Activated T-helper 17 cell treated with anti-CD3 and anti-CD28 coated beads, Interleukin-2, amount 50 U/mL, for 72 hours (primary cell): ENCODE measurements around the gene PSMD6. TPM values are rescaled to one million over a fixed set of nuclear protein-coding genes. Genes with fewer than 3 reads are reported as not detected.
A peak's percentile ranks its signal among the peaks of the same experiment; 100 is the strongest.

Experiments
- ATAC-seq: fragments of 150-1000 bp; cut with Tn5 transposase; replicated peaks from 2 replicates; pipeline ENCODE4 v1.10.0; 2021; ENCODE audit warnings: mild to moderate bottlenecking, moderate library complexity
- H3K27ac Mint-ChIP-seq: one replicate; pipeline ENCODE4 v1.8.0; 2022; ENCODE audit warnings: mixed read lengths
- H3K27me3 Mint-ChIP-seq: one replicate; pipeline ENCODE4 v1.8.0; 2022; ENCODE audit warnings: mixed read lengths
- H3K36me3 Mint-ChIP-seq: one replicate; pipeline ENCODE4 v1.8.0; 2022; ENCODE audit warnings: low read depth, mild to moderate bottlenecking, mixed read lengths
- H3K4me1 Mint-ChIP-seq: one replicate; pipeline ENCODE4 v1.8.0; 2022; ENCODE audit warnings: mixed read lengths
- H3K4me3 Mint-ChIP-seq: one replicate; pipeline ENCODE4 v1.8.0; 2022; ENCODE audit warnings: mild to moderate bottlenecking, mixed read lengths
- H3K9me3 Mint-ChIP-seq: one replicate; pipeline ENCODE4 v1.8.0; 2022; ENCODE audit warnings: mixed read lengths
- total RNA-seq, 2 donors: library from RNA; stranded (reverse); gene quantifications; one replicate each; pipeline ENCODE4 v1.2.3, GENCODE V29; 2022

PSMD6 gene
- total RNA-seq: 100 to 1,000 TPM in 1 of 2 donors, 10 to 100 TPM in 1; 79.4 to 113 TPM

DNA sequence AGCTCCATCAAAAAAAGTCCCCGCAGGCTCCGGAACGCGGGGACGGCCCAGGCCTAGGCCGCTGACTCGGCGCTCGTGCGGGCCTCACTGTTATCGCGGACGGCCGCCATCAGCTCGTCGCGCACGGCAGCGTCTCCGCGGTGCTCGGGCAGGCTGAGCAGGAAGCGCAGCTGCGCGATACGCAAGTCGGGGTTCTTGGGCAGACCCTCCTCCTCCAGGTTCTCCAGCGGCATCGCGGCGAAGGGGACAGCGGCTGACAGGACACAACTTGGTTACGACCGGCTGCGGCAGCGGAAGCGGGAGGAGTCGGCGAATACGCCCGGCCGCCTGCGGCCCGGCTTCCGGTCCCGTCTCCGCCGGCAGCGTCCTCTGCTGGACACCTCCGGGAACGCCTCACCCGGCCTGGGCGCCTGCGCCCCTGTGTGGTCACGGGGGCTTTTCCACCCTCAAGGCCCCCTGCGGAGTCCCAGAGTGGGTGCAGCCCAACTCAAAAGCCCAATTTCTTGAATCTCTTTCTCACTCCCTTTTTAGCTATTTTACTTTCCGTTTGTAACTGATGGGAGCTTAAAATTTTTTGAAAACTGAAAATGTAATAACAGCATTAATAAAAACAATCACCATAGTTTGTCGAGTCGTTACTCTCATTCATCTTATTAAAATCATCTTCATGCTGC is at the start of gene PSMD6:
TSS of gene PSMD6 (minus strand) at position 308 of the 674 bp plus-strand sequence. CDS start at position 233, 75 bp downstream.
- H3K36me3 Mint-ChIP-seq: no peaks in the 10 kb centered on the region
- H3K27ac Mint-ChIP-seq: peak within 1 kb of the TSS; percentile 90
- H3K27me3 Mint-ChIP-seq: peaks cover 4% of the 10 kb centered on the region
- peak within 1 kb of the TSS; percentile 89 for H3K4me3 Mint-ChIP-seq
- peaks cover 11% of the 10 kb centered on the region for H3K4me1 Mint-ChIP-seq
- no peaks in the 10 kb centered on the region for H3K9me3 Mint-ChIP-seq
- peak; percentile 93 for ATAC-seq

DNA sequence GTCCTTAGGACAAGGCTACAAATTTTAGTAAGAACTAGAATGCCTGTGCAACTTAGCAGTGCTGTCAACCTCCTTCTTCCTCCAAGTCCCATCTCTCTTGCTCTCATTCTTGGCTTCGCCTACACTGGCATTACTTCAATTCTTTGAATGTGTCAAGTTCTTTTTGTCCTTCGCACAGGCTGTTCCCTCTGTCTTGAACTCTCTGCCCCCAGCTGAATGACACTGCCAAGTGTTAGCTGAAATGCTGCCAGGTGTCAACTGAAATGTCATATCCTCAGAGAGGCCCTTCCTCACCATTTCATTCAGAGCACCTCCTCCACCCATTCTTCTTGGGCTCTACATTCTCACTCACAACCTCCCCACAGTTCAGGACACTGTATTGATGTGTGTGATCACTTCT is 48.8 kb upstream of the PSMD6 start:
- Mint-ChIP-seq H3K4me3 (no peak overlapping the region), H3K27me3 (peaks cover 62% of the 10 kb centered on the region), H3K27ac (no peak overlapping the region), H3K4me1 (no peaks in the 10 kb centered on the region), H3K36me3 (no peaks in the 10 kb centered on the region), H3K9me3 (no peaks in the 10 kb centered on the region)
- no peak for ATAC-seq

DNA sequence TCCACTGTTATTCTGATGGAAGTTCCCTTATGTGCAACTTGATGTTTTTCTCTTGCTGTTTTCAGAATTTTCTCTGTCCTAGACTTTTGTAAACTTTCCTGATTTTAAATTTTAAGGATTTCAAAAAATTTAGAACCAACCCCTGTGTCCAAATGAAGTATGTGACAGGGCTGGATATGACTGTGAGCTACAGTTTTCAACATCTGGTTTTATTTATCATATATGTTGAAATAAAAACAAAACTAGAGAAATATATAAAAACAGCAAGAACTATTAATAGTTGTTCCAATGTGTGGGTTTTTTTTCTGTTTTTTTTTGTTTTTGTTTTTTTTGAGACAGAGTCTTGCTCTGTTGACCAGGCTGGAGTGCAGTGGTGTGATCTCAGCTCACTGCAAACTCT is 47.4 kb upstream of the PSMD6 start:
- no peak overlapping the region for H3K4me3 Mint-ChIP-seq
- H3K9me3 Mint-ChIP-seq: no peaks in the 10 kb centered on the region
- H3K27ac Mint-ChIP-seq: no peak overlapping the region
- peaks cover 63% of the 10 kb centered on the region for H3K27me3 Mint-ChIP-seq
- no peaks in the 10 kb centered on the region for H3K4me1 Mint-ChIP-seq
- no peaks in the 10 kb centered on the region for H3K36me3 Mint-ChIP-seq
- no peak for ATAC-seq

DNA sequence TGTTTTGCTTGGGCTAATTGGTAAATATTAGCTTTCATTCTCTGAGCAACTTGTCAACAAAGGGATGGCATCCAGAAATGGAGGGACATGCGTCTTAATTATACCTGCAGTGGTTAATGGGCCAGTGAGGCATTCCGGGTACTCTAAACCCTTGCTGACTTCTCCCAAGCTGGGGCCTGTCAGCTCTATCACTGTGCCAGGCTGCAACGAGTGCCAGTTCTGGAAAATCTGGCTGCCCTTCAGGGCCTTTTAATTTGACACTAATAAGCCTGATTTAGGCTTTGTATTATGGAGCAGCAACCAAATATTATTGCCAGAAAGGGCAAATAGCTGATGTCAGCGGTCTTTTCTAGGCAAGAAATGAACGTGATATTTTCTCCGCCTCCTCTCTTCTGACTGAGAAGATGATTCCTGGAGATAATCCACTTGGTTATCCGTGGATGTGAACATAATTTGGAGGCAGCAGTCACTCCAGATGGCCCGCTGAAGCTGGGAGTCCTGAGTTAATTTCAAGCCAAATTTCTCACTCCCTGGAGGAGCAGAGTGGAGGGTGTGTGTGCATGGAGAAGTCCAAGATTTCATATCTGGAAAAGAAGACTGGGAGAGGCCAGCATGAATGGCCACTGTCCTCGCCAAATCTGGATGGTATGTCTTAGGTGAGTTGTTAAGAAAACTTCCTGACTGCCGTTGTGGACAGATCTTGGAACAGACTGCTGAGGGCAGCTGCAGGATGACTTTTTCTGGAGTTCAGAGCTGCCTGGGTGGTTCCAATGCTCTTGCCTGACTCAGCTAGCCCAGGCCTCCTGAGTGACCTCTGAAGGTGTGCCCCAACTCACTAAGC is 44.4 kb upstream of the PSMD6 start:
- H3K4me3 Mint-ChIP-seq: no peak overlapping the region
- no peaks in the 10 kb centered on the region for H3K9me3 Mint-ChIP-seq
- no peaks in the 10 kb centered on the region for H3K36me3 Mint-ChIP-seq
- no peak for ATAC-seq
- H3K27ac Mint-ChIP-seq: no peak overlapping the region
- no peaks in the 10 kb centered on the region for H3K4me1 Mint-ChIP-seq
- peaks cover 60% of the 10 kb centered on the region for H3K27me3 Mint-ChIP-seq

DNA sequence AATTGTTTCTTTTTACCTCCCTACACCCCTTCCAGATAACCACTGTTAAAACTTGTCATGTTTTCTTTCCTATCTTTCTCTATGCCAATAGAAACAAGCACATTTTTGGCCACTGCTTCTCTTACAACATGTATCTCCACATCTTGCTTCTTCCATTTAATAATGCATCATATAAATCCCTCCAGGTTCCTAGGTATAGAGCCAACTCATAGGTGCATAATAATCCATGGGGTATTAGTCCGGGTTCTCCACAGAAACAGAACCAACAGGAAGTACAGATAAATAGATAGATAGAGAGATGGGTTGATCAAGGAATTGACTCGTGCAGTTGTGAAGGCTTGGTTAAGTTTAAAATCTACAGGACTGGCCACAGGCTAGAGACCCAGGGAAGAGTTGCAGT is 41.5 kb upstream of the PSMD6 start:
- Mint-ChIP-seq H3K27ac (no peak overlapping the region), H3K27me3 (peaks cover 49% of the 10 kb centered on the region)
- no peak for ATAC-seq

DNA sequence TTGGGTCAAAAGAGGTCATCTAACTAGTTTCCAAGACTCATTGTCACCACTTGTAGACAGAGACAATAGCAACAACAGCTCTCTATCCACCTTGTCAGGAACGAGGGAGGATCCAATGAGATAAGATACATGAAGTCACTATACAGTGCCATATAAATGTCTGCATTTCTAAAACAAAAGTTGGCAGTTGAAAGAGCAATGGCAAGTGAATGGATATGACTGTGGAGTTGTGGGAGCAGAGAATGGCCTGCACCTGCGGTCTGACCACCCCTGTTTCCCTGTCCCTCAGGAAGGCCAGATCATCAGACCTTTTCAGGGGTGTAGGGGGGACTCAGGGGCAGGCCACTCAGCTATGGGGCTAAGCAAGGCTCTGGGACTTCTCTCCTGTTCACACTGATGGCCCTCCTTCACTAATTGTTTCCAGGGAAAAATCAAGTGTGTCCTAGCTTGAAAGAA is 40.7 kb upstream of the PSMD6 start:
- no peaks in the 10 kb centered on the region for H3K9me3 Mint-ChIP-seq
- H3K4me1 Mint-ChIP-seq: no peaks in the 10 kb centered on the region
- ATAC-seq: no peak
- peaks cover 48% of the 10 kb centered on the region for H3K27me3 Mint-ChIP-seq
- H3K27ac Mint-ChIP-seq: no peak overlapping the region
- no peaks in the 10 kb centered on the region for H3K36me3 Mint-ChIP-seq
- no peak overlapping the region for H3K4me3 Mint-ChIP-seq

More for the DNA sequence above, 41.5 kb upstream of the PSMD6 start:
- Mint-ChIP-seq H3K9me3 (no peaks in the 10 kb centered on the region), H3K4me1 (no peaks in the 10 kb centered on the region), H3K36me3 (no peaks in the 10 kb centered on the region), H3K4me3 (no peak overlapping the region)

DNA sequence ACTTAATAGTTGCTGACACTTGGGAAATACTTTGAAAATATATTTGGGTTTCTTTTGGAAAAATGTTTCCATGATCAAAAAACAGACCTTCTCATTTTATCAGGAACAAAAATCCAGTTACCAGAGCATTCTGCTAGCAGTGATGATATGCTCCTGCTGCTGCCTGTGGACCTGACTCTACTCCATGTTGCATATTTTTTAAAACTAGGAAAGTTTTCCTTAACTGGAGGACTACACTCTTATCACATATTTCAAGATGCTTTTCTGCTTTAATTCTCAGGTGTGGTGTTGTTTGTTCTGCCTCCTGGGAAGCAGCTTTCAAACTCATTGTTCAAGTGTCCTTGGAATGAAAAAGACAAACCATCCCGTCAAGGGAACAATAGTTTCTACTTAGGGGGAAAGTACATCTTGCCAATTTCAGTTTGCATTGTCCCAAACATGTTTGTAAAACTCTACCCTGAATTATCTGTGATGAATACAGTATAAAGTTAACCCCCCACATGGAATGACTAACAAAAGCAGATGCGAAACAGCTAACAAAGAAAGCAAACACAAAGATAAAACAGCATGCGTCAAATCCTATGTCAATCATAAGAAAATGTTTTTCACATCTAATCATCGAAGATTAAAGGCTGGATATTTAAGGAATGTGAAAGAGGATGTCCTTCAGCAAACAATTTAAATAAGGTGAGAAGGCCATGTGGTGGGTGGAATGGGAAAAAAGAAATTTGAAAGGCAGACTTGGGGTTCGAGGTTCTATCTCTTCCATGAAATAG is 40.1 kb upstream of the PSMD6 start:
- Mint-ChIP-seq H3K4me1 (no peaks in the 10 kb centered on the region), H3K36me3 (no peaks in the 10 kb centered on the region), H3K27ac (no peak overlapping the region), H3K4me3 (no peak overlapping the region), H3K9me3 (no peaks in the 10 kb centered on the region), H3K27me3 (peaks cover 47% of the 10 kb centered on the region)
- no peak for ATAC-seq

DNA sequence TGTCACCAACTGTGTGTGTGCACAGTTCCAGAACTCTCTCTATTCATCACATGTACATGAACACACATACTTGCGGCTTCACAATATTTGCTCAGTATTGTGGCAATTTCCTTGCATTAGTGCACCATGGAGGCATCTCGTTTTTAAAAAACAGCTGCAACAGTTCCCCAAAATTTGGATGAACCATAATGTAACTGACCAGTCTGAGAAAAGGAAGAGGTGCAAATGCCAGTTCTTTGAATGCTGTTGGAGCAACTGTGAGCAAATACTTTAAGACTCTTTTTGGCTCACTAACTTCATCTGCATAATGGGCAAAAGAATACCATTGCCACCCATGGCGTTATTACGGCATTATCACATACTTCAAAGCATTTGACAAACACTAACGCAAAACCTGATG is 38.3 kb upstream of the PSMD6 start:
- no peak for ATAC-seq
- peaks cover 52% of the 10 kb centered on the region for H3K27me3 Mint-ChIP-seq
- H3K36me3 Mint-ChIP-seq: no peaks in the 10 kb centered on the region
- no peaks in the 10 kb centered on the region for H3K9me3 Mint-ChIP-seq
- no peak overlapping the region for H3K27ac Mint-ChIP-seq
- no peak overlapping the region for H3K4me3 Mint-ChIP-seq
- no peaks in the 10 kb centered on the region for H3K4me1 Mint-ChIP-seq

DNA sequence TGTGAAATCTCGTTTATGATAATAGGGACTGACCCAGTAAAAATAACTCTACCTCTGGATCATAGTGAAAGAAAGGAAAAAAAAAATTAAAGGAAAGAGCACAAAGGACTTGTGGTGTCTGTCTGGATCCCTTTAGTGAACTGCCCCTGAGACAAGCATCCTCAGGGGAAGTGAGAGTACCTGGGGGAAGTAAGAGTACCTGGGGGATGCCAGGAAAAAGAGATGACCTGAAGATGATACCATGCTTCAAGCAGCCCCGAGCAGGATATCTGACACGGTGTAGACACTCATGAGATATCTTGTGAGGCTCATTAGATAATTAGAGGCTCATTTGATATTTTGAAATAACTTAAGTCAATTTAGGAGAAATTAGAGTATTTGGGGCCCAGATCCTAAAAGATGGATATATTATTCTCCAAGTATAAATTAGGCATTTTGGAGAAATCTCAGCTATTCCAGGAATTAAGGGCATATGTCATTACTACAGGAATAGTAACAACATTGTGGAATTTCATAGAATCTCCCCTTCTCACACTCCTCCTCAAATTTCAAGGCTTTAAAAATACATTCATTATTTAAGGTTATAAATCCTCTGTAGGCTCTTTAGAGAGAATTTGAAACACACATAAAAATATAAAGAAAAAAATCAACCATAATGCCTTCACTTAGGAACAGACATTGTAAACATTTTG is 36.3 kb upstream of the PSMD6 start:
- Mint-ChIP-seq H3K4me3 (no peak overlapping the region), H3K27me3 (peaks cover 51% of the 10 kb centered on the region), H3K27ac (no peak overlapping the region), H3K4me1 (no peaks in the 10 kb centered on the region), H3K36me3 (no peaks in the 10 kb centered on the region), H3K9me3 (no peaks in the 10 kb centered on the region)
- no peak for ATAC-seq

DNA sequence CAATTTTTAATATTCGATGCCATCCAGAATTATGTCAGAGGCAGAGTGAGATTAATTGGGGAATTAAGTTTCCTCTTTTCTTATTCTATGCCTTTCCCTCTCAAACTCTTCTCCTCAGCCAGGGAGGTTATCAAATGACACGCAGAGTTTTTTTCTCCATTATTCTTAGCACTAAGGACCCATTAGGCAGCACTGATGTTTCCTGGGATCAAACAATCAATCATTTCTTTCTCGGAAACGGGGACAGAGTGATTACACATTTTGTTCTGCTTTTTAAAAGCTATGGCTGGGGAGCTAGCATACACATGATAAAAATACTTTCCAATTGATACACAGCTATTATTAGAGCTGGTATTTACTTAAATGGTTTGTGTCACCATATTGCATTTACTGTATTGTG is 35.3 kb upstream of the PSMD6 start:
- ATAC-seq: no peak
- H3K9me3 Mint-ChIP-seq: no peaks in the 10 kb centered on the region

DNA sequence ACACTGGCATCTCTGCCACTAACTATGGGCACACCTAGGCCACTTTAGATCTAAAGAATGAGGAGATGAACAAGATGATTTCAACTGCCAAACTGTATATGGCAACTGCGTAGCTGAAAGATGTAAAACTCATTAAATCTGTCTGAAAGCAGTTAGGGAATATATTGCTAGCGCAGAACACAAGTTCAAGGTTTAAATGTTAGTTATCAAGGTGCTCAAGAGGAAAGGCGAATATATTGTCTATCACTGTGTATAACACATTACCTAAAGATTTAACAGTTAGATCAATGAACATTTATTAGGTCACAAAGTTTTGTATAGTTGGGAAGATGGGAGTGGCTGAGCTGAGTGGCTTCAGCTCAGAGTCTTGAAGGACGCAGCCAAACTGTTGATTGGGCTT is 33.9 kb upstream of the PSMD6 start:
- Mint-ChIP-seq H3K4me1 (no peaks in the 10 kb centered on the region), H3K4me3 (no peak overlapping the region), H3K36me3 (no peaks in the 10 kb centered on the region), H3K27me3 (peaks cover 41% of the 10 kb centered on the region), H3K27ac (no peak overlapping the region), H3K9me3 (no peaks in the 10 kb centered on the region)
- ATAC-seq: no peak

More for the DNA sequence above, 35.3 kb upstream of the PSMD6 start:
- H3K4me3 Mint-ChIP-seq: no peak overlapping the region
- H3K36me3 Mint-ChIP-seq: no peaks in the 10 kb centered on the region
- H3K4me1 Mint-ChIP-seq: no peaks in the 10 kb centered on the region
- peaks cover 53% of the 10 kb centered on the region for H3K27me3 Mint-ChIP-seq
- no peak overlapping the region for H3K27ac Mint-ChIP-seq

DNA sequence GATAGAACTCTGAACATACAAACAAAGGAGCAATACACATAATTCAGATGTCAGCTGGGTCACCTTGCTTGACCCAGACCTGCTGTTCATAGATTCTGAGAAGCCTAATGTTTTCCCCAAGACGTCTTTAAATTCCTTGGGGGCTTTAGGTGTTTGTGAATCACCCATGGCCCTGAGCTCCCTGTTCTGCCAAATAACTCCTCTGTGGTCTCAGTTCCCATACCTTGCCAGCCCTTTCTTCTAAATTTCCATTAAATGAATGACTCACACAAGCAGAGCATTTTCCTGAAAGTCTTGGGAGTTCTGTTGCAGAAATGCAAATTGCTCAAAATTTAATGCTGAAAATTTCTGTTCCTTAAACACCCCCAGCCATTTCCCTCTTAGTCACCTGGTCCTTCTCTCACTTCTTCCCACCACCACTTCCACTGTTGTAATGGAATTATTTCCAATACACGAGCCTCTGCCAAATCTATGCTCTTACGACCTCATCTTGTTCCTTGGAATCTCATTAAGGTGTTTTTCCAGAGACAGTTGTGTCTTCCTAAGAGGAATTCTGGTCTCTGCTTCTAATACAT is 33.4 kb upstream of the PSMD6 start:
- Mint-ChIP-seq H3K36me3 (no peaks in the 10 kb centered on the region), H3K27me3 (peaks cover 37% of the 10 kb centered on the region)

DNA sequence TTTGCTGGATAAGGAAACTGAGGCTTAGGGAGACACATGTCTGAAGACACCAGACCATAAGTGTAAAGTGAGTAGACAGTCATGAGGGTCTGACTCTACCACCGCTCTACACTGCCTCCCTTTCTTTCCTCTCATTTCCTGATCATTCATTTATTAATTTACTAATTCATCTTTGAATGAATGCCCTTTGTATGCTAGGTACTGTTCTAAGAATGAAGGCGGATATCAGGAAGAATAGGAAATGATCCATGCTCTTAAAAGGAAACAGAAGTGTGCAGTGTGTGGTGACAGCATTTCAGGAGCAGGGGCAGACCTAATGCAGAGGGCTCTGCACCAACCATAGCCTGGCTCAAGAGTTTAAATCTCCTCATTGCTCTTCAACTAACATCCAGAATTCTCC is 31.8 kb upstream of the PSMD6 start:
- Mint-ChIP-seq H3K27me3 (peaks cover 36% of the 10 kb centered on the region), H3K27ac (no peak overlapping the region), H3K9me3 (no peaks in the 10 kb centered on the region), H3K4me1 (no peaks in the 10 kb centered on the region), H3K36me3 (no peaks in the 10 kb centered on the region), H3K4me3 (no peak overlapping the region)
- no peak for ATAC-seq

More for the DNA sequence above, 33.4 kb upstream of the PSMD6 start:
- no peaks in the 10 kb centered on the region for H3K4me1 Mint-ChIP-seq
- no peaks in the 10 kb centered on the region for H3K9me3 Mint-ChIP-seq
- H3K4me3 Mint-ChIP-seq: no peak overlapping the region
- H3K27ac Mint-ChIP-seq: no peak overlapping the region
- ATAC-seq: no peak

DNA sequence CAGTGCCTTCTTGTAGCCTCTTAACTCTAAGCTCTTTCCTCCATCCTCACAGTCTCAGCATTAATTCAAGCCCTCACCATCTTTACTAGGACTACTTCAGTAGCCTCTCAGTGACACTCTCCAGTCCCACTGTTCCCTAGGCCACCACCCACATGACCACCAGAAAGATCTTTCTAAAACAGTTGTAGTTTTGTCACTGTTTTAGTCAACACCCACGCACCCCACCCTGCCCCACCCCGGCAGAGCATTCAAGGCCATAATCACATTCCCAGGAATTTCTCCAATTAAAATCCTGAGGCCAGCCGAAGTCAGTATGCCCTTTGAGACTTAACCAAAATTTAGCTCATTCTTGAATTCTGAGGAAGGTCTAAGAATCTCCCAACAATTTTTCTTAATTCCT is 31.2 kb upstream of the PSMD6 start:
- Mint-ChIP-seq H3K27me3 (peaks cover 38% of the 10 kb centered on the region), H3K4me1 (peaks cover under 1% of the 10 kb centered on the region), H3K36me3 (no peaks in the 10 kb centered on the region), H3K9me3 (no peaks in the 10 kb centered on the region), H3K27ac (no peak overlapping the region), H3K4me3 (no peak overlapping the region)
- ATAC-seq: no peak
